Measurements from ENCODE around the gene MYT1.
A peak's percentile ranks its signal among the peaks of the same experiment; 100 is the strongest.

Gene MYT1

DNA sequence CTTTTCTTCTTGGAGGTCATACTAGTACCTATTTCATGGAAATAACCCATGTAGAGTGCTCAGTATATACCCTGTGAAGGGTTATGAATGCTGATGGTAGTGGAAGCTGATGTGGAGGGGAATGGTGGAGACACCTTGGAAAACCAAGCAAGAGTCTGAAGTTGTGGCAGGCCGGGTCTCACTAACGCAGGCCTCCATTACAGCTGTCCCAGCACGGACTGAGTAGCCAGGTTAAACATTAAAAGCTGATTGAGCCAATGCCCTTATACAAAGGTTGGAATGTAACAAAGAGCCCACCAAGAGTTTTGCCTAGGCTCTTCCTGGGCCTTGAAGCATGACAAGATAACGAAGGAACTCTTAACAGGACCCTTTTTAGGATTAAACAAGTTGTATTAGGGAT is 89.2 kb downstream of the MYT1 start:
- no peak for FAIRE-seq

GRCh38 chr20:64254156-64254555 is 89.9 kb downstream of the MYT1 start:
- no peak for FAIRE-seq

GRCh38 chr20:64254571-64255360 is 90.5 kb downstream of the MYT1 start:
- FAIRE-seq = no peak

- no peak for FAIRE-seq
These were observed 91.4 kb downstream of the MYT1 start, which contains the start of gene PCMTD2 for GRCh38 chr20:64255361-64256281. Gene PCMTD2, plus strand, starts transcription at chr20:64255748. Its CDS starts 4,218 bp downstream, at chr20:64259966.

DNA sequence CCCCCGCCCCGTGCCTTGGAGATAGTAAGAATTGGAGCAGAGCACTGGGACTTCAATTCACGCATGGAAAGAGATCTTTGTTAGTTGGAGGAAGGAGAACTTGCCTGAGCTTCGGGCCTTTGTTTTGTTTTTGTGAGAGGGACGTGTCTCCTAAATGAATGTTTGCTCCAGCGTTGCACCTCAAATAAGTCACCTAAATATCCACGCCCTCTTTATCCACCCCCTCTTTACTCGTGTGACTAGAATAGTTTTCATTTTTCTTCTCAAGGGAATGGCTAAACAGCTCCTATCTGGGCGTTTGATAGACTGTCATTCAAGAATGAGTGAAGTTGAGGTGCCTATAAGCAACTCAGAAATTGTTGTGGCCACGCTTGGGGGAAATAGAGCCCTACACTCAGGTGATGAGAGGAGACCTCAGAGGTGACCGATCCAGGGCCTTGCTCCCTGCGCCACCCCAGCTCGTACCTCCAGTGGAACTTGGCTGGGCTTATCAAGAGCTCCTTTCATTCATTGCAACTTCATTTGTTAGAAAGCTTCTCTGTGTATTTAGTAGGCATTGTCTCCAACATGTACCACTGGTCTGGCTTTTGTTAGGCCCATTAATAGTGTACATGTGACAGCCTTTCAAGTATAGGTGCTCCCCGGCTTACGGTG is 92.2 kb downstream of the MYT1 start:
- FAIRE-seq = no peak

DNA sequence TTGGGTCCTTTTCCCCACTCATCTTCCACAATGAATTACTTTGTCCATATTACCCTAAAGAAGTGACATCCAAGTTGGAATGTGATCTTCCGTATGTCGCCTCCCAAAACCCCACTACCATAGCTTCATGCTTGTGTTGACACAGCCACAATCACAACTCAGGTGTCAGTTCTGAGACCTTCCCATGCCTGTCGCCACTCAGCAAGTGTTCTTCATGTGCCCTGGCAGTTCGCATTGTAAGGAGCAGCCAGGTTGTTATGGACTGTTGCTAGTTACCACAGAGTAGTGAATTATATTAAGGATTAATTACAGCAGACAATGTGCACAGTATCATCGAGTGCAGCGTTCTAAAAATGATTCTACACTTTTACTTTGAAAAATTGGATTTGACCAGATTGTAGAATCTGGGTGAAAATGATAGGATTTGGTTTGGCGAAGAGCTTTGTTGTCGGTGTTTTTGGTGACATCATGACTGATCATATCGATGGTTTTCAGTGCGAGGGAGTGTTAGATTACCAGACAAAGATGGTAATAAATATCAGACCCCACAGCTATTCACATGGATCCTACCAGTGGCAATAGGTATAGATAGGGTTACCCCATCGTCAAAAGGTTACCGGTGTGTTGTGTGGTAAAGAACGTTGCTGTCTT is 93.0 kb downstream of the MYT1 start:
- FAIRE-seq = no peak

DNA sequence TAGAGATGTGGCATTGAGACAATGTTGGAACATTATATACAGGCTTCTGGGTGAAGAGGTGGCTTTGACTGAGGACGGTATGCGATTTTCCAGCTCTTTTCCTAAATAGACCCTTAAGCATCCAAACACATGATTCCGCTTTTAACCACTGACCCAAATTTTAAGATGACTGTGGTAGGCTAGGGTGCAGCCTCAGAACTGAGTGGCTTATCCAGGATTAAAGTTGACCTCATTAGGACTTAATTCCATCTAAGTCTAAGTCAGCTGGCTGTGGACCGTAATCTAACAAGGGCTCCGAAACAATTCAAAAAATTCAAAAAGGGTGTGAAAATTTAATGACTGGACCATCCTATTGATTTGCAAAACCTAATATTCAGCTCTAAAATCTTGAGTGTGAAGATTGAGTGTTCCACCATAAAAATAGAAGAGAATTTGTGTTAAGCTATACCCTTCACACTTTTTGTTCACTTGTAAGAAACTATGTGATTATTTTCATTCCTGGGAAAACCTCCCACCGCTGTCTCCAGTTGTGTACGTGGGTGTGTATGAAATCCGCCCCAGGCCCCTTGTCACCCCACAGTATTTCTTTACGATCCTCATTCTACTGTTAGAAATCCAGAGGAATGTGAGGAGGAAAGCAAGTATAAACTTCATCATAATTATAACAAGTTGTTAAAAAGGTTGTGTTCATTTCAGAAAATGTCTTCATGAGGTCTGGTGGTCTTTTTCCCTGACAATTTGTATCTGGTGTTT is 94.0 kb downstream of the MYT1 start:
- peak; percentile 82 for FAIRE-seq

GRCh38 chr20:64260239-64260638 is 96.0 kb downstream of the MYT1 start:
- no peak for FAIRE-seq

DNA sequence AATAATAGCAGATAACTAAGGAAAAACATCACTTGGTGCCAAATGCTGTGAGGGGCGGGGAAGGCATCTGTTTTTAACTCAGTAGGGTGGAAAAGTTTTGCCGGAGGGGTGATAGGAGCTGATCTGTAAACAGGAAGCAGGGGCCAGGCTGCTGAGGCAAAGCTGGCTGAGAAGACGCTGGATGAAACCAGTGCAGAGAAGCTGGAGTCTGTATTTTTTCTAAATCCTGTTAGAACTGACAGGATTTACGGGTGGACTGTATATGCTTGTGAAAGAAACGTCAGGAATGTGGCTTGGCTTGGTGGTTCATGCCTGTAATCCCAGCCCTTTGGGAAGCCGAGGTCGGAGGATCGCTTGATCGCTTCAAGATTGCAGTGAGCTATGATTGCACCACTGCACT is 96.9 kb downstream of the MYT1 start:
- peak; percentile 33 for FAIRE-seq

GRCh38 chr20:64264091-64264490 is 99.8 kb downstream of the MYT1 start:
- no peak for FAIRE-seq

DNA sequence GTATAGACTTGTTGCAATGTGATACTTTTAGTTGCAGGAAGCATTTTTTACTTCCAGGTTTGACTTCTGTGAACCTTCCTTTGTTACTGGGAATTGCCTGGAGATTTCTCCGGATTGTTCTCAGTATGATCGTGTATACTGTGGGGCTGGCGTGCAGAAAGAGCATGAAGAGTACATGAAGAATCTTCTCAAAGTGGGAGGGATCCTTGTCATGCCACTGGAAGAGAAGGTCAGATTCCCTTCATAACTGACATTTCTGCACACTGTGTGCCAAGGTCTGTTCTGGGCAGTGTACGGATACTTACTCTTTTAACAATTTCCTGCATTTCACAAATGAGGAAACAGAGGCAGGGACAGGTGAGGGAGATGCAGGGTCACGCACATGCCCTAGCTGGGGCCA is 100.9 kb downstream of the MYT1 start:
- FAIRE-seq = no peak

DNA sequence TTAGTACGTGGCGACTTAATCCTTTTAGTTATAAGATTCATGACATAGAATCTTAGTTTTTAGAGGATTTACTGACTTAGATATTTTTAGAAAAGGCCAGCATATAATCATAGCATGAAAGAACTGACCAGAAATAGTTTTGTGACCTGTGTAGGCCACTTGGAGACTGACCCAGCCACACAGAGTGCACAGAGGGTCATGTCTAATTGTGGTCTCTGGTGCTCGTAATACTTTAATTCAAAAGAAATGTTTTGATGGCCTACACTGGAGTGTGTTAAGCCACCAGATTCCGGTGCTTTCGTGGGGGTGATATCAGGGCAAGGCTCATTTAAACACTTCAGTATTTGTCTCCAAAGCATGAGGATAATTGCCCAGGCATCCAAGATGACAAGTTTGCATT is 102.7 kb downstream of the MYT1 start:
- no peak for FAIRE-seq

DNA sequence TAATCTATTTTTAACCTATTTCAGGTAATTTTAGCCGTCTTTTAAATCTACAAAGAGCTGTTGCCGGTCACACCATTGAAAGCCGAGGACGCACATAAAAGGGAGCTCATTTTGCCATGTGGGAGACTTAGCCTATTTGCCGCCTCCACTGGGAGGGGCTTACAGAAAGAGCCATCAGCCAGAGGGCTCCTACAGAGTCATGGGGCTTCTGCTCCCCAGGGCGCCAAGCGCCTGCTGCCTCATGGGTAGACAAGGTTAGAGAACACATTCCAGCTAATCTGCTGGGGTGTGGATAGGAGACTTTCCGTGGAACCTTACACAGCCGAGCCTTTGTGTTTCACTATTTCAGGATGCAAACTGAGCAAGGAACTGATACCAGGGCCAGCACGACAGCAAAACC is 103.9 kb downstream of the MYT1 start:
- FAIRE-seq = no peak

DNA sequence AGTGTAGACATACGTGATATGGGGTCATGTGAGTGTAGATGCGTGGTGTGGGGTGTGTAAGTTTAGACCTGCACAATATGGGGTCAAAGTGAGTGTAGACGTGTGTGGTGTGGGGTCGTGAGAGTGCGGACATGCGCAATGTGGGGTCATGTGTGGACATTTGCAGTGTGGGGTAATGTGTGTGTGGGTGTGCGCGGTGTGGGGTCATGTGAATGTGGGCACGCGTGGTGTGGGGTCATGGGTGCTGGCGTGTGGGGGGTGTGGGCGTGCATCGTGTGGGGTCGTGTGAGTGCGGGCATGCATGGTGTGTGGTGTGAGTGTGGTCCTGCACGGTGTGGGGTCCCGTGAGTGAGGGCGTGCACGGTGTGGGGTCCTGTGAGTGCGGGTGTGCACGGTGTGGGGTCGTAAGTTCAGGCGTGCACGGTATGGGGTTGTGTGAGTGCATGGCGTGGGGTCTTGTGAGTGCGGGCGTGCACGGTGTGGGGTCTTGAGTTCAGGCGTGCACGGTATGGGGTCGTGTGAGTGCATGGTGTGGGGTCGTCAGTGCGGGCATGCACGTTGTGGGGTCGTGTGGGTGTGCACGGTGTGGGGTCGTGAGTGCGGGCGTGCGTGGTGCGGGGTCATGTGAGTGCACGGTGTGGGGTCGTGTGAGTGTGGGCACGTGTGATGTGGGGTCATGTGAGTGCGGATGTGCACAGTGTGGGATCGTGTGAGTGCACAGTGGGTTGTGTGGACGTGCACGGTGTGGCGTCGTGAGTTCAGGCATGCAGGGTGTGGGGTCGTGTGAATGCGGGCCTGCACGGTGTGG is 105.6 kb downstream of the MYT1 start:
- no peak for FAIRE-seq

- no peak for FAIRE-seq
These were observed 107.4 kb downstream of the MYT1 start for GRCh38 chr20:64271636-64272035.

DNA sequence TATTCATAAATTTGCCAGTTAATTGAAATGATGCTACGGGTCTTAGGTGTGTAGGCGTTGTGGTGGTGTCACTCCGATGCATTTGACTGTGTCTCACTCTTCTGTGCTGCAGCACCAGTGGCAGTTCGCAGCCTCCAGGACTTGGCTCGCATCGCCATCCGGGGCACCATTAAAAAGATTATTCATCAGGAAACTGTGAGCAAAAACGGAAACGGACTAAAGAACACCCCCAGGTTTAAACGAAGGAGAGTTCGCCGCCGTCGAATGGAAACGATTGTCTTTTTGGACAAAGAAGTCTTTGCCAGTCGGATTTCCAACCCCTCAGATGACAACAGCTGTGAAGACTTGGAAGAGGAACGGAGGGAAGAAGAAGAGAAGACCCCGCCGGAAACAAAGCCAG is 108.9 kb downstream of the MYT1 start:
- no peak for FAIRE-seq

DNA sequence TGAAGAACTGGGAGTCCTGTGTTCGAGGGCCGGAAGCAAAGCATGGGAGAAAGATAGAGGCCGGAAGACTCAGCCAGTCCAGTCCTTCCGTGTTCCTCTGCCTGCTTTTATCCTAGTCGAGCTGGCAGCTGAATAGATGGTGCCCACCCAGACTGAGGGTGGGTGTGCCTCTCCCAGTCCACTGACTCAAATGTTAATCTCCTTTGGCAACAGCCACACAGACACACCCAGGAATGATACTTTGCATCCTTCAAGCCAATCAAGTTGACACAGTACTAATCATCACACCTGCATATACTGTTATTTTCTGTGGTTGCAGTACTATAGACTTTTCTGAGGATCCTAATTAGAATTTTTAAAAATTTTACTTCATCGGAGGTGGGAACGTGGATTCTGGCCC is 112.6 kb downstream of the MYT1 start:
- FAIRE-seq = no peak

GRCh38 chr20:64277571-64278316 is 113.5 kb downstream of the MYT1 start:
- no peak for FAIRE-seq

- FAIRE-seq = no peak
These were observed 114.0 kb downstream of the MYT1 start for GRCh38 chr20:64278317-64278681.

DNA sequence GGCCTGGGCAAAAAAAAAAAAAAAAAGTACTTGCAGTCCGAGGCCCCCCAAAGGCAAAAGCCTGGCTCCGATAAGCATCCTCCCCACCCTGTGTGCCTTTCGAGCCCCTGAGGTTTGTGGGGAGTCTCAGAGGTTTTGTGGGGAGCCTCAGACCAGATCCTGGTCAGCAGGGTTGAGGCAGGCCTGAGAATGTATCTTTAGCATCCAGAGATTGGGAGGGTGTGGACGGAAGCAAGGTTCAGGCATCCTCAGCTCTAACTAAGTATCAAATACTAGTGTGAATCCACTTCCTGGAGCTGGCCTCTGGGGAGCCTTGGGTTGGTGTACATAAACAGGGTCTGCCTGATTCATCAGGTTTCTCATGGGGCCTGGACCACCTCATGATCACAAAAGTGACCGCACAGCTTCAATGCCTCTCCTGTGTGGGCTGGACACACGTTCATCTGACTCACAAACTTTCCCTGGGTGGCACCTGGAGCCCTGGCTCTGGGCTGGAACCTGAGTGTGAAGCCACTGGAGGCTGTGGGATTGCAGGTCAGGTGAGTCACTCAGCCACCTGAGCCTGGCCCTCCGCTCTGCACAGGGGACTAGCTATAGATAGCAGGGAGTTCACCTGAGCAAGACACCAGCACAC is 115.7 kb downstream of the MYT1 start:
- no peak for FAIRE-seq

All from endometrium (tissue), 2 donors.